GM19463 (cell line): Measurements from ENCODE around the gene CCDC110.
A peak's percentile ranks its signal among the peaks of the same experiment; 100 is the strongest.

ENCODE experiments used
- ATAC-seq: cut with Tn5 transposase; IDR thresholded peaks from one replicate; pipeline ENCODE4 v1.9.1; 2021; ENCODE audit warnings: mild to moderate bottlenecking, moderate library complexity; ENCODE audit not compliant: unreplicated experiment

The CCDC110 gene

DNA sequence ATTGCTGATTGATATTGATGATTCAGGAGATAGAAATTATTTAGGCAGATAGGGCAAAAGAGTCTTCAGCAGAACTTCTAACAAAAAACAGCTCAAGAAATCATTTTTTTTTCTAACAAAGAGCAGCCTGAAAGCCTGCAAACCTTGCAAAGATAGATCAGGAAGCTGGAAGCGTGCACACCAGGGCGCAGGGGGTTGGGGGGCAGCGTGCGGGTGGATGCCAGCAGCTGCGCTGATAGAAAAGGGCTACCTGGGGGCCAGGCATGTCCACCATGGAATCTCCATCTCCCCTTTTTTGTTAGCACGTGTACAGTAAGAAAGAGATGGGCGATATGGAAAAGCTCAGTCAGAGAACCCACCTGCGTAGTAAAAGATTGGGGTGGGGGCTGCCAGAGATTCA, 1.7 kb upstream of the CCDC110 start:
- ATAC-seq: no peak

DNA sequence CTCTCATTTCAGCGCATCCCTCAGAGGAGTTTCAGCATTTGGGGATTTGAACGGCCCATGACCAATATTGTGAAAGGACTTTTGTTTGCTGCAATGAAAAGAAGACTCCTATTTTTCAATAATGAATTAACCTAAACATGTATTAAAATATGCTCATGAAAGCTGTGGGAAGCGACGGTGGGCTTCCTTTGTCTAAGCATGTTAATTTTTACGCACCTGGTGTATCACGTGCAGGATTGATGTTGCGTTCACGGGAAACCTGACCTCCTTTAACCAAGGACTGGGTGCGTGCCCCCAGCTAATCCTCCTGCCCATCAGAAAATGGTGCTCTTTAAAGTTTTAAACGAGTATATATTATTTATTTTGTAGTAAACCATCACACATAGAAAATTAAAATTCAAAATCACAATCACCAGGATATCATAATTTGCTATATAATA, 590 bp upstream of the CCDC110 start:
- ATAC-seq: no peak

DNA sequence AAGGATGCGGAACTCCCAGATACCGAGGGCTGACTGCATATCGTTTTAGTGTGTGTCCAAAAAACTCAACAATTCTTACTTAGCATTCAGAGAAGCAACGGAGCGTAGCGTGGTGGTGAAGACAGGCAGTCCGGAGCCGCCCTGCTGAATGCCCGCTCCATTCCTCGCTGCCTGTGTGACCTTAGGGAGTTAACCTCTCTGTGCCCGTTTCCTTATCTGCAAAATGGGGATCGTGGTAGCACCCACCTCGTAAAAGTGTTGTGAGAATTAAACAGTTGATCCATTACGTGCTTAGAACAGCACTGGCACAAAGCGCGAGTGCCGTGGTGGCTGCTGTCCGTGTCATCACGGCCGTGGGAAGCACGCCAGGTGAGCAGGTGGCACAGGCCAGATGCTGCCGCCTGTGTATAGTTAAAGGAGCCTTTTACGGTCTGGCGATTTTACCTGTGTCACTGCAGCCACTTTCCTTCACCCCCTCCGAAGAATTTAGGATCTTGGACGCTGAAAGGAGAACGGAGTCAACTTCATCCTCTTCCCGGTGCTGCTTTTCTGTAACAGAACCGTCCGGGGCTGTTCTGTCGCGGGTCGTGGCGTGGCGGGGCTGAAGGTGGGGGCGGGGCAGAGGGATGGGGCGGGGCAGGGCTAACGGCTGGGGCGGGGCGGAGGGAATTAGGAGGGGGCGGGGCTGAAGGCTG, 885 bp downstream of the CCDC110 start:
- no peak for ATAC-seq

DNA sequence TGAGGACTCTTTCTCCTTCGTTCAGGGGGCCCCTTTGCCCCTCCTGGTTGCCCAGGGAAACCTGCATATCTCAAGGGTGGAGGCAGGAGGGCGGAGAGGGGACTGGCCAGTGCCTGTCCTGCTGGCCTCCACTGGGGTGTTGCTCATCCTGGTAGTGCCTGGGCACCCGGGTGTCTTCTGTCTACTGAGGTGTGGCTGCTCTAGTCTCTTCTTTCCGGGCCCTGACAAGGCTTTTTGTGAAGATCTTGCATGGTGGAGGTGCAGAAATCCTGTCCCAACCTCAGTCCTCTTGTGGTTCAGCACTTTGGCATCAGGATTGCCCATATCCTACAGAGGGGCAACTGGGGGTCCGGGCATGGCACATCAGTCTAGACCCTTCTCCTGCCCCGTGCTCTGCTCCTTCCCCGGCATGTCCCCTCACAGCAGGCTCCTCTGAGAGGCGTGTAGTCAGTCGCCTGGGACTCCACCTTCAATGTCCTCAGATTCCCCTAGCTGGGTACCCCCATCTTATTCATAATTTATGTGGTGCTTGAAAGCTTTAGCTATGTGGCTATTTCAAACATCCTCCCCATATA, 1.9 kb downstream of the CCDC110 start:
- no peak for ATAC-seq

DNA sequence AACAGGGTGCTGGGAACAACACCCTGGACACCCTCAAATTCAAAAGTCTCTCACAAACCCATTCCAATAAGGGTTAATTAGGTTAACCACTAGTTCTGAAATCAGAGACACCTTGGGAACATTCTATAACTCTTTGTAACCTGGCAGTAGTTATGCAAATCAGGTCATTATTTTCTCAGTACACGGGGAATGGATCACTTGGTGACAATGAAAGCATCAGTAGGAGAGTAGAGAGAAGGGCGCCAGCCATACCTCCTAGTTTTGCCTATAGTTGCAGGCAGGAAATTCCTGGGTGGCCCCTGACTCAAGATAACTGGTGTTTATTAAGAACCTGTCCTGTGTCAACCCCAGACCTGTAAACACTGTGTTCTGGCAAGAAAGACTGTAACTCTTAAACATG, 2.5 kb downstream of the CCDC110 start:
- no peak for ATAC-seq

DNA sequence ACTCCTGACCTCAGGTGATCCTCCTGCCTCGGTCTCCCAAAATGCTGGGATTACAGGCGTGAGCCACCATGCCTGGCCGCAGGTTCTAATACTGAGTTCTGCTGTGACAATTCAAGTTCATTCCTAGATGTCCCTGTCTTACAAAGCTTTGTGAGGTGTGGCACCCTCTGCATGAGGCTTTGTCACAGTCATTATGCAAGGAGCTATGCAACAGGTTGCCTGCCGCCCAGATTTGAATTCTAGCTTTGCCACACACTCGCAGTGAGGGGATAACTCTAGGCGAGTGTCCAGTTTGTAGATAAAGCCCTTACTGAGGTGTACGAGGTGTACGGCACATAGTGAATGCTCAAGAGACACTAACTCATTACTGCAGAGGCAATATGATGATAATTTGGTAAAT, 3.5 kb downstream of the CCDC110 start:
- no peak for ATAC-seq

DNA sequence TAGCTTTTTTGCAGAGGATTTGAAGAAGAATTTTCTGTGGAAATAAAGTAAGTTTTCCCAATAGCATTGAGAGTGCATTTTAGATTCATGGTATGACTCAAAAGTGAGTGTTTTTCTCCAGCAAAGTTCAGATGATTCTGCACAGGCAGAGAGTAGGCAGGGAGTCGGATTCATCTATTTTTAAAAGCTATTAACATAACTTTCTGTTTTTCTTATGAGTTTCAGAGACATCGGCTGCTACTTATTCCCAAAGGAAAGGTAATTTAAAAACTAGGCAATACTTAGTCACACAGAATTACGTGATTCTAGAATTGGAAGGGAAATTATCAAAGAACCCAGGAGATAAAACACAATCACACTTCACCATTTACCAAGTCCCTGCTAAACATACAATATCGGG, 4.4 kb downstream of the CCDC110 start:
- ATAC-seq: no peak

DNA sequence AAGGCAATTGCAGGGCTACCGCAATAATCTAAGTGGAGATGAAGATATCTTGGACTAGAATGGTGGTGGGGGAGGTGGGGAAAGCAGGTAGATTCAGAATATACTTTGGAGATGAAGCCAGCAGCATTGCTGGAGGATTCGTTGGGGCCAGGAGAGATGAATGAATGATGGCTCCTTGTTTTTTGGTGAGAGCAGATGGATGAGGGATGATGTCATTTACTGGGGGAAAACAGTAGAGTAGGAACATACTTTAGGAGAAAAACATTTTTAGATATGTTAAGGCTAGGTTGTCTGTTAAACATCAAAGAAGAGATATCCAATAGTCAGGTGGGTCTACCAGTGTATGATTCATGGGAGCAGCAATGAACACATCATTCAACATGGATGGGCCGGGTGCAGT, 5.8 kb downstream of the CCDC110 start:
- ATAC-seq: no peak

DNA sequence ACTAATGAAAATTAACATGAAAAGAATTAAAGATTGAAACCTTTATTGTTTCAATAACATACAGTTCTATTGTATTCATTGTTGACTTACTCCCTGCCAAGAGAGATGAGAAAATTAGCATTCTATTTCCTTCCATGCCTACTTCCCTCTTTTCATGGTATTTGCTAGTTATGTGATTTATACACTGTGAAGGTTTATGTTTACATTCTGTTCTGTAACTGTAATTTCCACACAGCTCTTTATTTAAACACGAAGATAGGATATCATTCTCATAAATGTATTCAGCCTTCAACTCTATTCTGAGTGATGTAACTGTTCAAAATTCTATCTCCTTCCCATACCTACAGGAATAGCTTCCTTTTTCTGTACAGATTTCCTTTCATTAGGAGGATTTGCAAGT, 6.6 kb downstream of the CCDC110 start:
- no peak for ATAC-seq

DNA sequence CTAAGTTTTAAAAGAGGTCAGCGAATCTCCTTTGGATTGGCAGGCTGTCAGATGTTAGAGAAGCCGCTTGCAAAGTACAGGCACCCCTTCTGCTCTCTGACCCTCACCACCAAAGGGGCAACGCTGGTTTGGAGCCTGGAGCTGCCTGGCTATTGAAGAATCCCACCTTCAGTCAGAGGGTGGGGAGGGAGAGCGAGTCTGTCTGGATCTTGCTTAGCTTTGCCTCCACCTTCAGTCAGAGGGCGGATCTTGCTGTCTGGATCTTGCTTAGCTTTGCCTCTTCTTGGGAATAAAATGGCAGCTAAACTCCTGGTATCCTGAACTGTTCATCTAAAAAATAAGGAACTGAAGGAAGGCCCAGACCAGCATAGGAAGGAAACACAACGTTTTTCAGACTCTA, 7.3 kb downstream of the CCDC110 start:
- no peak for ATAC-seq

DNA sequence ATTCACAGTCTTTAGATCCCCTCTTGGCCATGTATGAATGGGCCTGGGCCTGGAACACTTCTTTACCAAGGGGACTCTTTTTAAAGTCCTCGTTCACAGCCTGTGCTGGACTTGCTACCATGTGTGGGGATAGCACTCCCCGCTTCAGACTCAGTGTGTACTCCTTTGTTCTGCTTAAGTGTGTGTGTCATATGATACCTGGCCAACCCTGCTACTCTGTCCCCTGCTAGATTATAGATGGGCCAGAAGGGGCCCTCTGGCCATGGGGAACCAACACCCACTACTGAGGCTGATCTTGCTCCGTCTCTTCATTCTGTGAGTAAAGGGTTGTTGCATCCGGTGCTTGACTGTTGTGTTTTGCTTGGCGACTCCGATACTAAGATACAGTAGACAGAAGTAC, 8.0 kb downstream of the CCDC110 start:
- ATAC-seq: no peak

DNA sequence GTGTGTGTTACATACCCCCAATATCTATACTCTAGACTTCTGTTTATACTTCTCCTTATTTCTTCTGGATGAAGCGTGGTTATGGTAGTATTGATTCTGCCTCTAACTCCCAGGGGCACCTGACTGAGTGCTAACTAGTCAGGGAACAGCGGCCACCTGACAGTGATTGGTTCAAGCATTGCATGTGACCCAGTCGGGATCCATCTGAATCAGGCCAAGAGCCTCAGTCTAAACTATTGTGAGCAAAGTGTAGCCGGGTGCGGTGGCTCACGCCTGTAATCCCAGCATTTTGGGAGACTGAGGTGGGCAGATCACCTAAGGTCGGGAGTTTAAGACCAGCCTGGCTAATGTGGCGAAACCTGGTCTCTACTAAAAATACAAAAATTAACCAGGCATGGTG, 10.0 kb downstream of the CCDC110 start:
- ATAC-seq: no peak

DNA sequence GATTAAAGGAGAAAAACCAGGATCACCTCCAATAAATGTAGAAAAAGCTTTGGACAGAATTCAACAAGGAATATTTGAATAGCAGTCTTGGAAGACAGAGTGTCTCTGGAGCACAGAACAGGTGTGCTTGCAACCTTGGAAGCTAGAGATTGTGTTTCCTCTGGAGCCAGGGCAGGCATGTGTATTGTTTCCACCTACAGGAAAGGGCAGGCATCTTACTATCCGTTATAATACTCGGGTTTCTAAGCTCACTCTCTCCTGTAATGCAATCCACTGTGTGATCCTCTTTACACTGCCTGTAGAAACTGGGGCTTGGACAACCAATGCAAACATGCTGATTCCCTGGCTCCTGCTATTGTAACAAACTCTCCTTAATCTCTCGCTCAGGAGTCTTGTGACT, 14.4 kb downstream of the CCDC110 start:
- ATAC-seq: no peak

DNA sequence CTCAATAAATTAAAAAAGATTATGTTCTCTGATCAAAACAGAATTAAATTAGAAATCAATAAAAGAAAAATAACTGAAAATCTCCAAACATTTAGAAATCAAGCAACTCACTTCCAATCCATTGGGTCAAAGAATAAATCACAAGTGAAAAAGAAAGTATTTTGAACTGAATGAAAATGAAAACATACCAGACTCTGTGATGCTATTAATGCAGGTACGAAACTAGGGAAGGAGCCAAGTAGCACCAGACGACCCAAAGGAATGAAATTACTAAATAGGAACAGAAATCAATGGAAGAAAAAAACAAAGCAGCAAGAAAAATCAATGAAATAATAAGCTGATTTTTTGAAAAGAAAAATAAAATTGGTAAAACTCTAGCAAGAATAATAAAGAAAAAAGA, 15.4 kb downstream of the CCDC110 start:
- no peak for ATAC-seq

DNA sequence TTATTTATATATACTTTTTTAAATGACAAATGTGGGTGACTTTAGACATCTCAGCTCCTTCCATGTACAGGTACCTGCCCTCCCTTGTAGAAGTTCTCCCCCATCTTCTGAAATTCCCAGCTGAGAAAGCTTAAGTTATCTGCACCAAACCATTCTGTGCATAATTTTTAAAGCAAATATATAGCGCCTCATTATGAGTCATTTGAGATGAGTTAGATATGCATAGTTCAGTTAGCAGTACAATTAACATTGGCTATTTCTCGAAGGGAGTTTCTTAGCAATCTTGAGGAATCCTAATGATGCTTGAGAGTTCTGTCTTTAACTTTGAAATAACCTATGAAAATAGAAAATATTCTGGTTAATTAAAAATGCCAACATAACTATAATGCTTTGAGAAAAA, 26.3 kb downstream of the CCDC110 start:
- ATAC-seq: no peak

DNA sequence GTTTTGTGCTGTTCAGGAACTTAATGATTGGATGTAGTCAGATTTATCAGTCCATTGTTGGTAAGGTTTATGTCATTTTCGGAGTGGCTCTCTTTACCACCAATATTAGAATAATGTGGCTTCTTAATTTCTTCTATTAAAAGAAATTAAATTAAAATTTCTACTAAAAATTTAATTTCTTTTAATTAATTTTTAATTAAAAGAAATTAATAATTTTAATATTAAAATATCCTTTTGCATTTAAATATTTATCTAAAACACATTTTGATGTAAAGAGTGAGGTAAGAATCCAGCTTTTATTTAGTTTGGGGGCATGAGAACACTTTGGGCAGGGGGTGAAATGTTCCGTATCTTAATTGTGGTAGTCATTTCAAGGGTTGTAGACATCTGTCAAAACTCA, 30.1 kb downstream of the CCDC110 start:
- no peak for ATAC-seq

DNA sequence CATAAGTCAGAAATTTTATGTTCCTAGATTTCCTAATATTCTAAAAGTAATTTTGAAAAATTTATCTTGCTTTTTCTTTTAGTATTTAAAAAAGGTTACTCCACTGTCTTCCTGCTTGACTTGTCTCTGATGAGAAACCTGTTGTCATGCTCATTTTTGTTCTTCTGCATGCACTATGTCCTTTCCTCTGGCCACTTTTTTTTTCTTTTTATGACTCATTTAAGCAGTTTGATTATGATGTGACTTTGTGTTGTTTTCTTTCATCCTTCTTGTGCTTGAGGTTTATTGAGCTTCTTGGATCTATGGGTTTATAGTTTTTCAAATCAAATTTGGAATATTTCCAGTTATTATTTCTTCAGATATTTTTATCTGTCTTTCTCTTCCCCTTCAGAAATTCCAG, 33.7 kb downstream of the CCDC110 start:
- no peak for ATAC-seq

DNA sequence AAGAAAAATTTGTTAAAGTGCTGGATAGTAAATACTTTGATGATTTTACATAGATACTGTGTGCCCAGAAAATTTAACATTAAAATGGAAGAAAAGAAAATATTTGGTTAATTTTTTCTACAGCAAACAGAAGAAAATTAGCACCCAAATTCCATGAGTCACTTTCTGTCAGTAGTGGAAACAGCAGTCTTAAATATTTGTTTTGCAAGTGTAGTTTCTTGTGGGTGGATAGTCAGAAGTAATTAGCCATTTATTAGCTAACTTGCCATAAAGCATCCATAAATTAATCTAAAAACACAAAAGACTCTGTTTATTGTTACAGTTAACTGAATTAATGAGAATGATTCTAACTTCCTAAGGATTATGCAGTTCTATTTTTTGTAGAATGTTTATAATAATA, 36.1 kb downstream of the CCDC110 start:
- ATAC-seq: no peak

DNA sequence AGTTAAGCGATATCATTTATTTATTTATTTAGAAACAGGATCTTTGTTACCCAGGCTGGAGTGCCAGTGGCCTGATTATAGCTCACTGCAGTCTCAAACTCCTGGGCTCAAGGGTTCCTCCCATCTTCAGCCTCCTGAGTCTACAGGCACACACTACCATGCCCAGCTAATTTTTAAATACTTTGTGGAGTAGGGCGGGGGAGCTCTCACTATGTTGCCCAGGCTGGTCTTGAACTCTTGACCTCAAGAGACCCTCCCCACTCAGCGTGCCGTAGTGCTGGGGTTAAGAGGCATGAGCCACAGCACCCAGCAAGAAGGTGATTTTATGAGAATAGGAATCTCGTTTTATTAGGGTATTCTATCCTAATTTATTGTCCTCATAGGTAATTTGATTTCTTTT, 41.9 kb downstream of the CCDC110 start:
- ATAC-seq: no peak

DNA sequence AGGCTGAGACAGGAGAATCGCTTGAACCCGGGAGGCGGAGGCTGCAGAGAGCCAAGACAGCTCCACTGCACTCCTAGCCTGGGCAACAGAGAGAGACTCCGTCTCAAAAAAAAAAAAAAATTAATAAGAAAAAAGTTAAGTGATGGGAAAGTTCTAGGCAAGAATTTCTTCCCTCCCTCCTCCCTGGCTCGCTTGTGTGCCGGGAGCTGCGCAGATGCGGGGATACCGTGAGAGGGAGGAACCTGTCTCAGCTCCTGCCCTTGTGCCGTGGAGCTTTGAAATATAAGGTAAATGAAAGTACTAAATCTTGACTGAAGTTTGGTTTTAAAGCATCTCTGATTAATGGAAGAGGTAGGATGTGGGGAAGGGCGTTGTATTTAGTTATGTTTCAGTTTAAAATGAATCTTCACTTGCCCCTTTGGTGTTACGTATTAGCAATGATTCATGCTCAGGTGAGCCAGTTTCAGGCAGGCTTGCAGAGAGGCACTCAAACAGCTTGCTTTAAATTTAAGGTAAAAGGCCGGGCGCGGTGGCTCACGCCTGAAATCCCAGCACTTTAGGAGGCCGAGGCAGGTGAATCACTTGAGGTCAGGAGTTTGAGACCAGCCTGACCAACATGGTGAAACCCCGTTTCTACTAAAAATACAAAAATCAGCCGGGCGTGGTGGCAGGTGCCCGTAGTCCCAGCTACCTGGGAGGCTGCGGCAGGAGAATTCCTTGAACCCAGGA, 44.4 kb downstream of the CCDC110 start:
- ATAC-seq: no peak

DNA sequence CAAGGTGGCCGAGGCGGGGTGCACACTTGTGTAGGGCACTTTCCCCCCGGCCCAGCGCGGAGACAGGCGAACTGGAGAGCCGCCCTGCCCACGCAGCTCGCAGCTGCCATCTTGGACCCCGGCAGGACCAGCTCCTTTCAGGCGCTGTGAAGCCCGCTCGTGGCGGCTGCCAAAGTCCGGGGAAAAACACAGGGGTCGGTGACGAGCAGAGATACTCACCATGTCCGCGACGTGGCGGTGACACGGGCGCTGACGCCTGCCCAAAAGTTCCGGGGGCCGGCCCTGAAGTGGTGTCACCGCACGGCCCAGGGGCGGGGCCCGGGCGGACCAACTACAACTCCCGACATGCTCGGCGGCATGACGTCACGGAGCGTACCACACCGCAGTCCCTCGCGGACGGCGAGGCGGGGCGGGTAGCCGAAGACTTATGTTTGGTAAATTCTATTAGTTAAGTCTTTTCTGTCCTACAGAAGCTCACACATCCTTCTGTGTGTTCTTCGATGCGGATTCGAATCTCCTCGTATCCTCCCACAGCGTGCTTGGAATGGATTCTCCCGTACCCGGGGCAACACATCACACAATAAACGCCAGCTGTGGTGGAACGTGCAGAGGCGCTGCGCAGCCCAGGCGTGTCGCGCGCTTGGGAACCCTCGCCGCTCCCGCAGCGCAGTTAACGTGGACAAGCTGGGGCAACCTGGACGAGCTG, 45.7 kb downstream of the CCDC110 start, which contains the start of gene UFSP2:
Gene UFSP2 (minus strand): TSS at position 318 of the 706 bp plus-strand sequence. CDS start 96 bp downstream, at position 222.
- ATAC-seq: peak; percentile 87
